SKM-1 (cell line): ENCODE results near the gene MYLK.
"Not testable (repeated sequence)": the region's sequence is repeated elsewhere in the genome, so short reads cannot be mapped to it uniquely, and the experiment has no call there.

ENCODE experiments used
- DNase-seq: peaks from one replicate; lab custom pipeline; 2025; ENCODE audit not compliant: unreplicated experiment; lab: John Stamatoyannopoulos, UW

The MYLK gene

DNA sequence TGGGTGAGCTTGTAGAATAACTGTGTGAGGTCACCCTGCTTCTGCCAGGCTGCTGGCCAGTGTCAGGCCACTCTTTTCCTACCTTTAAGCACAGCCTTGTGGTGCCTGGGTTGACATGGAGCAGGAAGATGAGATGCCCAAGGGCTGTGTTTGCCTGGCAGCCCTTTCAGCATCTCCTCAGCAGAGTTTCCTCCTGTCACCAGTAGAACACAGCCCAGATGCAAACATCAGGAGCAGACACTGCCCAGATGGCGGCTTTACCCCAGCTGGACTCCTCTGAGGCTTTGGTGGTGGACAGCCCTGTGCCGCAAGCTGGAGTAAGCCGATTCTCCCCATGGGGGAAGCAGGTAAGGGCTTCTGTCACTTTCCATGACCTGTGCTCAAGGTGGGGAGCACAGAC lies 180.5 kb downstream of the MYLK start:
- not testable (repeated sequence) for DNase-seq

DNA sequence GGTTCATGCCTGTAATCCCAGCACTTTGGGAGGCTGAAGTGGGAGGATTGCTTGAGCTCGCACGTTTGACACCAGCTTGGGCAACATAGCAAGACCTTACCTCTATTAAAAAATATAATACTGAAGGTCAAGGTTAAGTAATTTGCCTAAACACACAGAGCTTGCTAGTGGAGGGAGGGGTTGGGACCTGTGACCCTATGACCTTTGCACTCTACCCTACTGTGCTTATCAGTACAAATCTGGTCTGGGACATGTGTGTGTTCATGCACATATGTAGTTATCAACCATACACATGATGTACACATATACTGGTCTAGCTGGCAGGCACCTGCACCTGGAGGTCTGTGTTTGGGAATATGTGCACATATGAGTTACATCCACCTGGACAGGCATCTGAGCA lies 181.4 kb downstream of the MYLK start:
- no peak for DNase-seq

DNA sequence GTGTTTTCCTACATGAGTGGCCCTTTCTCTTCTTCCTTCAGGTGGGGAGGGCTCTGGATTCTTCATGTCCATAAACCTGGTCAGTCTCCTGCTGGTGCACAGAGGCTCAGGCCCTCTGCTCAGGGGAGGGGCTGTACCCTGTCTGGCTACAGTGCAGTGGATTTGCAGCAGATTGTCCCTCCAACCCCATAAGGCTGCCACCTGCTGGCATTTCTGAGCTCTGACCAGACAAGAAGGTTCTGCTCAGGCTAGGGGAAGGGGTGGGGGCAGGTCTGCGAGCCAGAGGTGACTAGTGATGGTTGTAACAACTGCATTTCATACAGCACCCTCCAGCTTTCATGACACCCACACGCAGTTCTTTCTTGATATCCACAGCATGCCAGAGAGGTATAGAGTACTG lies 182.1 kb downstream of the MYLK start:
- peak; percentile 10 for DNase-seq

DNA sequence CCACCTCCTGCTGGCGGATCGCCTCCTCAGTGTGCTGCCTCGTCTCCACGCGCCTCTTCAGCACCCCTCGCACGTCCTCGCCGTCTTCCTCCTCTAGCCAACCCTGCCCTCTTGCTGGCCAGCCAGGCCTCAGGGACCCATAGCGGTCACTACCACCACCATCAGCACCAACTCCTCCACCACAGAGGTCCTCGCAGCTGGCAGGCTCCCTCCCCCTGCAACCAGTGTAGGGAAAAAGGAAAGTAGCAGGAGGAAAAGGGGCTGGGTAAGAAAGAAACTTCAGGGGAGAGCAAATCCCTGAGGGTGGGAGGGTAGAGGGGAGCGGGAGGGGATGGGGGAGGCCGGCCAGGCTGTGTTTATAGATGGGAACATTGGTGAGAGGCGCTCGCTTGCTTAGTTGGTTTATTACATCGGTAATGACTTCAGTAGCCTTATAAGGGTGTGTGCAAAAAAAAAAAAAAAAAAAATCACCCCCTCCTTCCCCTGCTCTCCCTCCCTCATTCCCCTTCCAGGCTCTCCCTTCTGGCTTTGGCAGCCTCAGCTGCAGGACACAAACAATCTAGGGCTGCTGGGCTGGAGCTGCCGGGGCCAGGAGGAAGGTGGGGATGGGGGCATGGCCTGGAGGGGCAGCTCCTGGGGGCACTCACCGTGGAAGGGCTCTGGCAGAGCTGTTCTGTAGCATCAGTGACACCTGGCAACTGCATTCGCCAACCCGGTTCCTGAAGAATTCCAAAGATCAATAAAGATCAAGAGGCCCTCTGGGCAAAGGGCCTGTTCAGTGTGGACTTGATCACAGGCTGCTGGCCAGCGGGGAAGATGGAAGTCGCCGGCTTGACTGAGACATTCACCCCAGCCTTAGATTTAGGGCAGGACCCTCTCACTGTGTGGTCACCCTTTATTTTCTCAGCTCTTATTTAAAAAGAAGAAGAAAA lies 183.1 kb downstream of the MYLK start:
- no peak for DNase-seq

DNA sequence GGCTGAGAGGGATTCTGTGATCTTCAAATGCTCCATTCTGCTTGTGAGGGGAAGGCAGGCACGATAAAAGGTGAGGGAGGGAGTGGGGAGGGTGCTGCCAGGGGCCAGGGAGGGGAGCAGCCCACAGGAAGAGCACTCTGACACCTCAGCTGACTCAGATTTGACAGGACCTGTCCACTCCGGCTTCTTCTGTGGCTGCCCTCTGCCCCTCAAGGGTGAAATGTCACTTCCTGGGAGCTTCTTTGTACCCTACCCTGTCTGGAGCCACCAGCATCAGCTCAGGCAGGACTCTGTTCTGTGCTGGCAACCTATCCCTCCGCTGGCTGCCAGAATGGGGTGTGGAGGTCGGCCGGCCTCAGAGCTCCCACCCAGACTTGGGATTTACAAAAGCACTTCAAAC lies 185.3 kb downstream of the MYLK start:
- DNase-seq, result no peak

GRCh38 chr3:123696808-123697207 lies 187.3 kb downstream of the MYLK start:
- DNase-seq, result no peak

DNA sequence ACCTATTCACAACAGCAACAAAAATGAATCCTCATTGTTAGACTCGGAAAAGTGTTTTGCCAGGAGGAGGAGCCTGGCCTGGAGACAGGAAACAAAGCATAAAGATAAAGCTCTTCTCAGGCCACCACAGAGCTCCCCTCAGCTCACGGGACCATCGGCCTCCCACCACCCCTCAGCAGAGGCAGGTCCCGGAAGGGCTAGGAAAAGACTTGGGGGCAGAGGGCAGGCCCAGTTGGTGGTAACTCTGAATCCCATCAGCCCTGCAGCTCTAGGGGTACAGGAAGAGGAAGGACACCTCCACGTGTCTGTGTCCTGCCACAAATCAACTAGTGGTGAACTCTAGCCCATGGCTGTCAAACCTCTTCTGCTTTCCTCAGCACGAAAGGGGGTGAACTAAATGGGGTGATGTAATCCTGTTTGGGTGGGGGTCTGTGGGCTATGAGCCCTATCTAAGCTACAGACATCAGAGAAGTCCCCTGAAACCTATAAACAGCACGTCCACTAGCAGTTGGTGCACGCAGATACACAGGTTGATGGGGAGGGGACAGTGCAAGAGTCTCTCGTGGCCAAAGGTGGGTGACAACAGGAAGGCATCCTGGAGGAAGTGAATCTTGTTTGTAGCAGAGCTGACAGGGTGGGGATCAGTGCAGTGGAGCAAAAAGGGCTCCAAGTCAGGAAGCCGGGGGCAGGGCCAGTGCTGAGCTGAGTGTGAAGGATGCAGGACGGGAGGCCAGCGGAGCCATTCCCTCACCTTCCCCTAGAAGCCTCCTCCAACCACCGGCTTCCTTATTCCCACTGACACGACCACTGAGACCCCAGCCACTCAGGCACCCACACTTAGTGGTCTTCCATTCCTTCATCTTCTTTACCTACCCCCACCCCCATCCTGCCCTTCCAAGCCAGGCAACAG lies 188.1 kb downstream of the MYLK start:
- DNase-seq, result peak; percentile 42

DNA sequence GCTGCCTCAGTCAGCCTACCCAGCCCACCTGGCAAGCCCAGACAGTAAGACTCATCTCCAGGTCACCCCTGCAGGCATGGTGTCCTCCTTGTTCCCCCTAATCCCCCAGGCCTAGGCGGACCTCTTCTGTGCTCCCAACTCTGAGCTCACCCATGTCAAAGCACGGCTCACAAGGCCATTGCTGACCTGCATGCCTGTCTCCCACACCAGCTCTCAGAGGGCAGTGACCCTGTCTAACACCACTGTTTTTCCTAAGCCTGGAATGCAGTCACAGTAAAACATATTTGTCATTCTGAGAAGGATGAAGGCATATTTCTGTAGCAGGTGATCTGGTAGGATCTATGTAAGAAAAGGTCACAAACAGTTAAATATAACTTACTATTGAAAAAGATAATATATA lies 189.0 kb downstream of the MYLK start:
- DNase-seq, result no peak

DNA sequence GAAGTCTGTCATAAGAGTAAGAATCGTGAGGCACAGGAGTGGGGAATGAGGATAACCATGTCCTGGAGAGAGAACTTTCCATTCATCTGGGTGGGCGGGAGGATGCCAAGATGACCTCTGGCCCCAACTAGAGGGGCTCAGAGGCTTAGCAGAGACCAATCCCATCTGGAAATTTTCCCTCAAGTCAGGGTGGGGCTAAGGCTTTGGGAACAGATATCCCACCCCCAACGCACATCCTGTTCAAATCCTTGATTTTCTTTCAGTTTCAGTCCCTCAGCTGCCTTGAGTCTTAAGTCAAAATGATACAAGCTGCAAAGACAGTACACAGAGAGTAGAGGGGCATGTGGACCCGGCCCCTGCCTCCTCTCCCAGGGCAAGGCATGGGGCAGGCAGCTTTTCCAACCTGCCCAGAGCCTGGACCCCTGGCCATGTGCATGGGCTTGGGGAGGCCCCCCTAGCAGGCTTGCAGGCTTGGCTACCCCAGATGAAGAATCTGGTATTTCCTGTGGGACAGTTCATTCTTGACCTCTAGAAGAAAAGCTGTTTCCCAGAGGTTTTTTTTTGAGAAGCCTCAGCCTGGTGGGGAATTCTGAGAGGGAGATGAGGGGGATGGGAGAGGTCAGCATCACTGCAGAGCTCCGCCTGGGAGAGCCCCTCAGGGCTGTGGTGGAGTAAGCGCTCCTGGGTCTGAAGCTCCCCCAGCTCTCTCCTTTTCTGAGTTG lies 189.6 kb downstream of the MYLK start:
- no peak for DNase-seq

- DNase-seq, result no peak
Observed at GRCh38 chr3:123693584-123694190, 190.4 kb downstream of the MYLK start.

DNA sequence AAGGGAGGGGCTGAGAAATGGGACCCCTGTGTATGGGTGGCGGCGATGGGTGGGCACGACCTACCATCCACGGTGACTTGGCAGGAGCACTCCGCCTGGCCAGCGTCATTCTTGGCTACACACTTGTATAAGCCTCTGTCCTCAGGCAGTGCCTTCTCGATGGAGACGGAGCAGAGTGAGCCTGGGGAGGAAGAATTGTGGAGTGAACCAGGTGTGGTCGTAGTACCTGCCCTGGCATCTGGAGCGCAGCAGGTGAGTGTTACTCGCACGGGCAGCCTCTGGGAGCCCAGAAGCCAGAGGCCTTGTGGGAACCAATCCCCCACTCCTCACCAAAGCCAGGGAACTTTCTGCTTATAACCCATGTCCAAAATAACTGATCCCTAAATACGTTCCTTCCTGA lies 191.5 kb downstream of the MYLK start:
- DNase-seq, result no peak

DNA sequence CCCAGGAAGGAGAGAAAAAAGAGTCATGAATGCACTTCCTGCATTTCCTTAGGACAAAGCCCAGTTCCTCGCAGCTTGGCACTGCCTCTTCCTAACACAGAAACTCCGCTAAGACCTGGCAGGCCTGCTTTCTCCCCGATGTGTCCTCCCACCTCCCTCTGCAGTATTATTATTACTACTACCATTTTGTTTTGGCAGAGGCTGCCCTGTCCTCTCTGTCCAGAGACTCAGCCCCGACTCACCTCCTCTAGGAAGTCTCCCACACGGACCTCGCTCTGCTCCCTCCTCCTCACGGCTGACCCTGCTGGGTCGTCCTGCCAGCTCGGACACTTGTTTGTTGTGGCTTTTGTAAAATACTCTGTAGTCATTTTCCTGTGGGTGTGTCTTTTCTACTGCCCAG lies 192.1 kb downstream of the MYLK start:
- no peak for DNase-seq

DNA sequence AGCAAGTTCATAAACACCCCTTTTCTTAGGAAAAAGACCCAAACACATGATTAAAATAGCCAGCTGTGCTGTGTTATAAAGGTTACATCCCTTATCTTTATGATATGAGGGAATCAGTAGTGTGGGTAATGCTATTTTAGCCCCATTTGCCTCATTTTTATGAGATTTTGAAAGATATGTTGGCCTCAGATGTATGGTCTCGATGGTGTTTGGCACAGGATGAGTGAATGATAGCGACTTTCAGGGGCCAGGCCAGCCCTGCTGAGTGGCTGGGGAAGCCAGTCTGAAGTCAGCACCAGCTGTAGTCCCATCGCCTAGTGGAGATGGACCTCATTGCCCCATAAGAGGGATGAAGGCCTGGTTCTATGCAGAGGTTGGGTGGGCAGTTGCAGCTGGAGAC lies 194.3 kb downstream of the MYLK start:
- no peak for DNase-seq

DNA sequence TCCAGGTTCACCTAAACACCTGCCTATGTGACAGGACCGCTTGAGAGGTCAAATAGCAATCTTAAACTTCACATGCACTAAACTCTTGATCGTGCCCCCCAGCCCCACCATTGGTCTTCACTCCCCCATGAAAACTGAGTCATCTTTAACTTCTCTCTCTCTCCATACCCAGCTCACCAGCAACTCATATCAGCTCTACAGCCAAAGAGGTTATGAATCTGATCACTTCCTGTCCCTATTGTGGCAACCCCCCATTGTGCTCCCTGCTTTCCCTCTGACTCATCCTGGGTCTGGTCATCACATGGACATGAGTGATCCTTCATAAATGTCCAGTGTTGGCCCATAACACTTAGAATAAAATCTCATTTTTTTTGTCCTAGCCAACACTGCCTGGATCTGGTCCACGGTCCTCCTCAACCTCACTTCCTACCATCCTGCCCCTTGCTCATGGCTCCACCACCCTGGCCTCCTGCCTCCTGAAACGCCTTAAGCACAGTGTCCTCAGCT lies 195.8 kb downstream of the MYLK start:
- DNase-seq, result no peak

GRCh38 chr3:123687286-123687685 lies 196.8 kb downstream of the MYLK start:
- DNase-seq, result no peak

GRCh38 chr3:123686251-123686650 lies 197.9 kb downstream of the MYLK start:
- DNase-seq, result no peak

DNA sequence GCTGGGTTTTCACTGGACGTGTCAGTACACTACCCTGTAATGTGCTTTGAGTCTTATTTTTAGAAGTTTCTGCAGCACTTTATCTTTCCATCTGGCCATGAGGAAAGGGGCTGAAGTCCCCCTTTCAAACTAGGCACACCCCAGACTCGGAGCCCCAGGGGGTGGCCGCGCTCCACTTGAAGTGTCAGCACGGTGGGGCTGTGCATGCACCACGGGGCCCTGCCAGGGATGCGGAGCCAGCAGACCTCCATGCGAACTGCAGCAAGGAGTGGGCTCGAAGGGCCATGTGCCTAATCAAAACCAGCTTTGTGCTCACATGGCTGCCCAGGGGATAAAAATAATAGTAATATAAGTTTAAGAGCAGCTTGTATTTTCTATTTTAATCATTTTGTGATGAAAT lies 198.4 kb downstream of the MYLK start:
- no peak for DNase-seq

DNA sequence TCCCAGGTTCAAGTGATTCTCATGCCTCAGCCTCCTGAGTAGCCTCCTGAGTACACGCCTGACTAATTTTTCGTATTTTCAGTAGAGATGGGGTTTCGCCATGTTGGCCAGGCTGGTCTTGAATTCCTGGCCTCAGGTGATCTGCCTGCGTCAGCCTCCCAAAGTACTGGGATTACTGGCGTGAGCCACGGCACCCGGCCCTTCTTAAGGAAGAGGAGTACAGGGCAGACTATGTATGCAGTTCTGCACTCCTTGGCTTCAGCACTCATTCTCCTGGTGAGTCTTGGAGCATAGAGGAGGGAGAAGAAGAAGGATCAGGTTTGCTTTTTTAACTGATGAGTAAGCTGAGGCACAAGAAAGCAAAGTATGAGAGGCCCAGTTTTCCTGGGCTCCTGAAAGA lies 199.5 kb downstream of the MYLK start:
- DNase-seq, result no peak

GRCh38 chr3:123684209-123684608 lies 199.9 kb downstream of the MYLK start:
- no peak for DNase-seq

DNA sequence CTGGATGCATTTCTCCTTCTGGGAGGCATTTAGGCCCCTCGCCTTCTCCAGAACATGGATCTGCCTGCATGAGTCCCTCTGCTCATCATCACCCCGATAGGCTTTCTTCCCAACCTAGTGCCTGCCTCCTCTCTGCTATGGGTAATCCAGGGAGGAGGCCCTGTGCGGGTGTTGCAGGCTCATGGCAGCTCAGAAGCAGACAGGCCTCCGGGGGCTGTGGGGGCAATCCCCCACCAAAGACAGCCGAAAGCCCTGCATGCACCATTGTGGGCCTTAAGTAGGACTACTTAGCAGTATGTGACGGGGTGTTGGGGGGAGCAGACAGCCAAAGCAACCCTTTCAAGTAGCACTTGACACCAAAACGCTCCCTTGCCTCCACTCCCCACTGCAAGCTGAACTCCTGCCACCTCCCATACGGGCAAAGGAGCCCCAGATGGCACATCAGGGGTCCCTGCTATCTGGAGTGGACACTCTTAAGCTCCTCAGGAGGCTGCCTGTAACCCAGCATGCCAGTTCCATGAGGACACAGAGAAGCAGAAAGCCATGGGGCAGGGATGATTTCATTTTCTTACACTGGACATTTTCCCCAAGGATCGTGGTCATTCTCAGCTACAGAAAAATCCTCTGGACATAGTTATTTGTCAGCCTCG lies 200.5 kb downstream of the MYLK start:
- DNase-seq, result no peak
